ENCODE measurements around the gene DAZAP1.
"Not testable (repeated sequence)": the region's sequence is repeated elsewhere in the genome, so short reads cannot be mapped to it uniquely, and the experiment has no call there.

The DAZAP1 gene

DNA sequence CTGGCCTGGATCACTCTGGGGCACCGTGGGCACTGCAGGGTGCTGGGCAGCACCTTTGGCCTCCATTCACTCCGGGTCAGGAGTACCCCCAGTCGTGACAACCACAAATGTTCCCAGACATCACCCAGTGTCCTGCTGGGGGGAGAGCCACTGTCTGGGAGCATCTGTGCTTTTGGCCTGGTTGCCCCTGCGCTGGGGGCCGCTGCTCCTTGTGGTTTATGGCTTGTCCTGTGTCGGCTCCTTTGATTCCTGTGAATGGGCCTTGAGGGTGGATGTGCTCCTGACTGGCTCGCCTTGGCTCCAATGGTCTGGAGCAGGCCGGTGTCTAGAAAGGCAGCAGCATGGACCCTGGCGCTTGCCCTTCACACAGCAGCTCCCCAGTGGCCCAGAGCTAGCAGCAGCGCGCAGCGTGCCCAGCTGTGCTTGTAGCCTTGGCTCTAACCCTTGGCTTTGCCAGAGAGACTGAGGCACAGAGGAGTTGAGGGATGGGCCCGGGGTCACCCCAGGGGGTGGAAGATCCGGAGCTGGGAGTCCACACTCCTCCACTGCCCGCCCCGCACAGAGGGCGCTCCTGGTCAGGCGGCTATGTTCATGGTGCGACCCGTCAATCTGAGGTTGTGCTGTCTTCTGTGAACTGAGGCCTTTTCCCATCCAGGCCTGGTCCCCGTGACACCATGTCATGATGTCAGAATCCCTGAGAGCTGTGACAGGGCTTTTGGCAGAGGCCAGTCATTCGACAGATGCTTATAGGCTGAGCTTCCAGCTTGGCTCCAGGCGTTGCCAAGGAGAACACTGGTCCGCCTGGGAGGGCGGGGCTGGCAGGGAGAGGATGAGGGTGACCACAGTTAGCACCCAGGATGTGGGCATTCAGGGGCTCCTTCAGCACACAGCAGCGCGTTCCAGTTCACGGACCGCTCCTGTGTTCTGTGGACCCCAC lies 4.1 kb downstream of the DAZAP1 start:
- peak; percentile 82 for DNase-seq (ENCODE audit: low spot score)

GRCh38 chr19:1412323-1412923 lies 5.0 kb downstream of the DAZAP1 start:
- DNase-seq (ENCODE audit: low spot score) = no peak

GRCh38 chr19:1412995-1413800 lies 5.8 kb downstream of the DAZAP1 start:
- DNase-seq (ENCODE audit: low spot score) = no peak

DNA sequence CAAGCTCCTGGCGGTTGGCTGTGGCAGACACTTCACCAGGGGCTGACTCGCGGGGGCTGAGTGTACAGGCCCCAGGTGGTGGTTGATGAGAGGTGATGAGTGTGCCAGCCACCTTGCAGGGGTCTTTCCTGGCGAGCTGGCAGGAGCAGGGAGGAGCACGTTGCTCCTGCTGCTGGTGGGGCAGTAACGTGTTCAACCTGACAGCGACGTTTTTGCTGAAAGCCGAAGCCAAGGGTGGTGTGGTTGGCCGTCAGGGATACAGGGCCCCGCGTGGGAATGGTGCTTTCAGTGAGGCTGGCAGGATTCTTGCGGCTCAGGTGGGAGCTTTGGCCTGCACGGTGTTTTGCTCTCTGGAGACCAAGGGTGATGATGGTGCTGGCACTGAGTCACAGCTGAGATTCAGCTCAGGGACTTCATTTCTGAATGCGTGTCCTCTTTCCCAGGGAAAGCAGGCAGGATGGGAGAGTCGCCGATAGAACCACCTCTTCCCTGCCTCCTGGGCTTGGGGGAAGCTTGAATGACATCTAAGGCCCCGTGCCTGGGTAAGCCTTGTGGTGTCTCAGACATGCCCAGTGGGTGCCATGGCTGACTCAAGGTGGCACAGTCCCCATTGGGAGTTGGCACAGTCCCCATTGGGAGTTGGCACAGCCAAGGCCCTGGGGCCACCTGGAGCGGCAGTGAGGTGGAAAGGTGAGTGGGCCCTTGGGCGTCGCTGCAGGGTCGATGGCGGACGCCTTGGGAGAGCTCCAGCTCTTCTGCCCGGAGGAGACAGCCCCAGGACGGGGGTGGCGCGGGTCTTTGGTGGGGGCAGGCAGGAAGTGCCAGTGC lies 8.8 kb downstream of the DAZAP1 start:
- no peak for DNase-seq (ENCODE audit: low spot score)

GRCh38 chr19:1417145-1417544 lies 9.8 kb downstream of the DAZAP1 start:
- DNase-seq (ENCODE audit: low spot score) = no peak

GRCh38 chr19:1417681-1418495 lies 10.5 kb downstream of the DAZAP1 start:
- DNase-seq (ENCODE audit: low spot score) = no peak

DNA sequence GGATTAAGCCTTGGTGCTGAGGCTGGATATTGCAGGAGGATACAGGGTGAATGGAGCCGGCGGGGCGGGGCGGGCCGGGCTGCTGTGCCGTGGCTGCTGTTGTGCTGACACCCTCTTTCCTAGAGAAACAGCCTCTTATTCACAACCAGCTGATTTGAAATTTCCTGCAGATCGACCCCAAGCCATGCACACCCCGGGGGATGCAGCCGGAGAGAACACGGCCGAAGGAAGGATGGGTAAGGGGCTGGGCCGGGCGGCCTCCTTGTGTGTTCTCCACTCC lies 11.1 kb downstream of the DAZAP1 start:
- no peak for DNase-seq (ENCODE audit: low spot score)

- no peak for DNase-seq (ENCODE audit: low spot score)
Observed at GRCh38 chr19:1418951-1419738, 11.8 kb downstream of the DAZAP1 start.

DNA sequence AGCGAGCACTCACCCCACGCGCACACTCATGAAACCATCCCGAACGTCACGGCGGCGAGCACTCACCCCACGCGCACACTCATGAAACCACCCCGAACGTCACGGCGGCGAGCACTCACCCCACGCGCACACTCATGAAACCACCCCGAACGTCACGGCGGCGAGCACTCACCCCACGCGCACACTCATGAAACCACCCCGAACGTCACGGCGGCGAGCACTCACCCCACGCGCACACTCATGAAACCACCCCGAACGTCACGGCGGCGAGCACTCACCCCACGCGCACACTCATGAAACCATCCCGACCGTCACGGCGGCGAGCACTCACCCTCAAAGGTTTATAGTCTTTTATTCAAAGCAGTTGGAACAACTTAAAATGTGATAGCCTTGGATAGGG lies 12.7 kb downstream of the DAZAP1 start:
- DNase-seq (ENCODE audit: low spot score) = not testable (repeated sequence)

DNA sequence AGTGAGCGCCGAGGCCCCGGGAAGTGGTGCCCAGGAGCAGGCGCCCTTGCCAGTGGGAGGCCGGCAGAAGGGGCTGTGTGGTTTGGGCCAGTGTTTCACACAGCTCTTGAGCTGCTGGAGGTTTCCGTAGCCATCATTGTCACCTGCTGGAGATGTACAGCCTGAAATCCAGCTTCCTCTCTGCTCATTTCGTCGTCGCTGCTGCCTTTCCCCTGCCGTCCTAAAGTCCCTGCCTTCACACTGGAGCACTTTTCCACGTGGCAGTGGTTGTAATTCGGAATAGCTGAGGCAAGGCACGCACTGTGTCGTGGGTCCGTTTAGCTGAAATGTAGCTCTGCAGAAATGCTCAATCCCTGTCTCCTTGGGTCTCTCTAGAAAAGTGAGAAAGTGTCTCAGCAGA lies 13.2 kb downstream of the DAZAP1 start:
- DNase-seq (ENCODE audit: low spot score) = no peak

DNA sequence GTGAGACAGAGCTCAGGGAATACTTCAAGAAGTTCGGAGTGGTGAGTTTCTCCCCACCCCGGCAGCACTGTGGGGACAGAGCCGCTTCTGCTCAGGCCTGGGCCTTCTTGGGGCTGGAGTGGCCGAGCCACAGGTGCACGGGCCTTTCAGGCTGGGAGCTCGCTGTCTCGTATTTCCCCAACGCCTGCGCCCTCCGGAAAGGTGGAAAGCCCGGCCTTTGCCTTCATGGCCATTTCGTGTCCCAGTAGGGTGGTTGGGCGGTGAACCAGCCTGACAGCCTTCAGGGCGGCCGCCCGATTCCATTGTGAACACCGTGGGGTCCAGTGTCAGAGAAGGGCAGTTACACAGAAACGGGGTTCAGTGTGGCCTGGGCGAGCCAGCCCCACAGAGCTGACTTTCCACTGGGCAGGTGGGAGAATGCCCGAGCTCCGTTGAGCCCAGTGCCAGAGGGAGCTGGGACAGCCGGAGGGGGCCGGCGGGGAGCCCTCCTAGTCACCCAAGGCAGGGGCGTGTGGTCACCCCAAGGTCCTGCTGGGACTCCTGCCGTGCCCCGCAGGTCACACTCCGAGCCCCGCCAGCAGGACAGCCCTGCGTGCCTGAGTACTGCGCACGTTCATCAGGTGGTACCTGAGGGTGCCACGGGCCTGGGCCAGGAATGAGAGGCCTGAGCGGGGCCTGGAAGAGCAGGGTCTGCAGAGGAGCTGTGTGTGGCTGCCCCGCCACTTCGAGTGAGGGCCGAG lies 14.0 kb downstream of the DAZAP1 start:
- no peak for DNase-seq (ENCODE audit: low spot score)

DNA sequence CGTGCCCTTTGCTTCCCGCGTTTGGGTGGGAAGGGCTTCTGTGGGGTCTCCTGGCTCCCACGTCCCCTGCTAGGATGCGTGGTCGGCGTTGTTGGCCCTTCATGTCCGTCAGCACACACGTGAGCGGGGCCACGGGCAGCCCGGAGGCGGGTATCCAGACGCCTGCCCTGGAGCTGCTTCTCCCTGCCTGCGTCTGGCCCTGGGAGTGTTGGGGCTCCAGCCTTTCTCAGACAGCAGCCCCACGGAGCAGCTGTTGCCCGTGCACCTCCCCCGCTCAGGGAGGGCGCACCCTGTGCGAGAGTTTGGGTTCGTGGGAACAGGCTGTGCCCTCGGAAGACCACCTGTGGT lies 14.5 kb downstream of the DAZAP1 start:
- no peak for DNase-seq (ENCODE audit: low spot score)

DNA sequence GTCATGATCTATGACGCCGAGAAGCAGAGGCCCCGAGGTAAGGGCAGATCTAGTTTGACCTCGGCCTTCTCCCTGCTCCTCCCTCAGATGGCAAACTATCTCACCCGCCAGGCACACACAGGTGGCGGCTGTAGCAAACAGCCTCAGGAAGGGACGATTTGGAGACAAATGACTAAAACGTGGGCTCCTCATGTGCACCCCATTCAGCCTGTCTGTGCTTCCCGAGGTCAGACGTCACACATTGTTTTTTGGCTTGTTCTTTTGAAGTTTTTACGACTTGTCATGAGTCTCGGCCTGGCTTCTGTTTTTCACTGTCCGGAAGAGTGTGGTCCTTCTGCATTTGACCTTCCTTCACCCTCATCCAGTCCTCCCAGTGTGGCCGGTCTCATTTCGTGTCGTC lies 15.0 kb downstream of the DAZAP1 start:
- DNase-seq (ENCODE audit: low spot score) = no peak

GRCh38 chr19:1422943-1423342 lies 15.6 kb downstream of the DAZAP1 start:
- no peak for DNase-seq (ENCODE audit: low spot score)

DNA sequence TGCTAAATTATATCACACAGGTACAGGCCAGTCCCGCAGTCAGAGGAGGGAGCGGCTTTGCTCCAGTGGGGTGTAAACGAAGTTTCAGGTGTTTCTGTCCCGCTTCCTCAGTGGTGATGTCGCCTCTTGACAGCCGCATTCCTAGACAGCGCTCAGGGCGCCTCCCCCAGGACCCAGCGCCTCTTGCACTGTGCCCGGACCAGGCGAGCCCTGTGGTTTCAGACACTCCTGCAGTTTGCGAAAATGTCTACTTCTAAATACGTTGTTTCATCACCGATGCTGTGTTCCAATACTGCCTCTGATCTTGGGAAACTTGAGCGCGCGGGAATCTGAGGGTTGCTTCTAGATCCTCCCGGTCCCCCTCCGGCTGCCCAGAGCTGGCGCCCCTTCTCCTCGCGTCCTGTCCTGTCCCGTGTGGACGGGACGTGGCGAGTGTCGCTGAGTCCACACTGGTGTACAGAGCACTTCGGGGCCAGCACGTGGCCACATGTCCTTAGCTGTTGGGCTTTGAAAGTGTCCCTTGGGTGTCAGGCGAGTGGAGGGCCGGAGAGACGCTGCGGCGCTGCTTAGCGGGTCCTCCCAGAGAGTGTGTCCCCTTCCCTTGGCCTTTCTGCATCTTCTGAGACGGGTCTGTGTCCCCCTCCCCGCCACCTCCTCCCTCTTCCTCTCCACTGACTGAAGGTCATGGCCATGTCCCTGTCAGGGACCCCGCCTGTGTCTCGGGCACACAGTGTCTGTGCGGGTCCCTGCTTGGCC lies 16.2 kb downstream of the DAZAP1 start:
- DNase-seq (ENCODE audit: low spot score) = no peak

- DNase-seq (ENCODE audit: low spot score) = no peak
Observed at GRCh38 chr19:1424192-1424955, 17.0 kb downstream of the DAZAP1 start.

GRCh38 chr19:1425102-1425837 lies 17.9 kb downstream of the DAZAP1 start:
- no peak for DNase-seq (ENCODE audit: low spot score)

DNA sequence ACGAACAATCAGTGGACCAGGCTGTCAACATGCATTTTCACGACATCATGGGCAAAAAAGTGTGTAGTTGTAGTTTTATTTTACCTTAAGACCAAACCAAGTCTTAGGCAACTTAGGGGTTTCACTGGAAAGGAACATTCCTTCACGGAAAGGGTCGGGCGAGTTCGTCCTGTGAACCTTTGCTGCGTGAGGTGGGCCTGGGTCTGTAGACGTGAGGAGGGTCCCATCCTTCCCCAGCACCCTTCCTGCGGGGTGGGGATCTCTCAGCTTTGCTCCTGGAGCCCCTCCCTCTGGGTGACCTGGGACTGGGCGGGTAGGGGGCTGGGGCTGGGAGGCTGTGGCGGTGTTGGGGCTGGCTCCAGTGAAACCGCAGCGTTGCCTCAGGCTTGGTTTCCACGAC lies 18.5 kb downstream of the DAZAP1 start:
- no peak for DNase-seq (ENCODE audit: low spot score)
